Trophoblast cell (in vitro differentiated cells and primary cell): ENCODE measurements around the gene MTHFD1L.
A peak's percentile ranks its signal among the peaks of the same experiment; 100 is the strongest.
"Not testable (repeated sequence)": the region's sequence is repeated elsewhere in the genome, so short reads cannot be mapped to it uniquely, and the experiment has no call there.

ENCODE experiments used
- DNase-seq, 2 donors: peaks; one replicate each; pipeline ENCODE4 v3.0.0-alpha.2; 2016
- H2AFZ ChIP-seq: 2 replicates; pipeline ENCODE4 v1.6.1; 2013; ENCODE audit warnings: low read length, moderate library complexity, mild to moderate bottlenecking; ENCODE audit not compliant: insufficient read depth, poor library complexity
- H2AK5ac ChIP-seq: 2 replicates; pipeline ENCODE4 v1.6.1; 2013; ENCODE audit warnings: mild to moderate bottlenecking, low read length
- H2BK120ac ChIP-seq: 2 replicates; pipeline ENCODE4 v1.6.1; 2013; ENCODE audit warnings: low read length, mild to moderate bottlenecking, moderate library complexity; ENCODE audit not compliant: insufficient read depth, poor library complexity
- H2BK12ac ChIP-seq: 2 replicates; pipeline ENCODE4 v1.6.1; 2013; ENCODE audit warnings: mild to moderate bottlenecking, low read length, moderate library complexity
- H2BK5ac ChIP-seq: 2 replicates; pipeline ENCODE4 v1.6.1; 2013; ENCODE audit warnings: low read length, low read depth, moderate library complexity, mild to moderate bottlenecking; ENCODE audit not compliant: poor library complexity
- H3K14ac ChIP-seq: 2 replicates; pipeline ENCODE4 v1.6.1; 2013; ENCODE audit warnings: mild to moderate bottlenecking, low read length
- H3K18ac ChIP-seq: 2 replicates; pipeline ENCODE4 v1.6.1; 2013; ENCODE audit warnings: mild to moderate bottlenecking, low read length
- H3K23ac ChIP-seq: 2 replicates; pipeline ENCODE4 v1.6.1; 2013; ENCODE audit warnings: low read length
- H3K27ac ChIP-seq: 2 replicates; pipeline ENCODE4 v1.5.1; 2013; ENCODE audit warnings: low read depth, mild to moderate bottlenecking, inconsistent platforms, low read length, moderate library complexity
- H3K27me3 ChIP-seq: 2 replicates; pipeline ENCODE4 v1.6.1; 2013; ENCODE audit warnings: inconsistent platforms, mild to moderate bottlenecking, low read length, moderate library complexity; ENCODE audit not compliant: insufficient read depth
- H3K36me3 ChIP-seq, 2 experiments: 1 replicate in 1 of 2; 2 replicates in 1 of 2; pipeline ENCODE4 v1.6.1; 2013; ENCODE audit warnings: low read length in 2 of 2, mild to moderate bottlenecking in 2 of 2, moderate library complexity in 1 of 2; ENCODE audit not compliant: insufficient read depth in 2 of 2, control insufficient read depth in 1 of 2
- H3K4ac ChIP-seq: 2 replicates; pipeline ENCODE4 v1.6.1; 2013; ENCODE audit warnings: low read depth, mild to moderate bottlenecking, low read length, moderate library complexity
- H3K4me1 ChIP-seq, 2 experiments: 1 replicate in 1 of 2; 2 replicates in 1 of 2; pipeline ENCODE4 v1.6.1; 2013; ENCODE audit warnings: low read length in 2 of 2, mild to moderate bottlenecking in 2 of 2, moderate library complexity in 1 of 2; ENCODE audit not compliant: insufficient read depth in 2 of 2, control insufficient read depth in 1 of 2
- H3K4me2 ChIP-seq: 2 replicates; pipeline ENCODE4 v1.6.1; 2013; ENCODE audit warnings: inconsistent platforms, mild to moderate bottlenecking, low read length, moderate library complexity
- H3K4me3 ChIP-seq: 2 replicates; pipeline ENCODE4 v1.5.1; 2013; ENCODE audit warnings: mild to moderate bottlenecking, low read depth, low read length, inconsistent platforms
- H3K79me1 ChIP-seq: one replicate; pipeline ENCODE4 v1.6.1; 2013; ENCODE audit warnings: low read length
- H3K79me2 ChIP-seq: 2 replicates; pipeline ENCODE4 v1.6.1; 2013; ENCODE audit warnings: low read length, mild to moderate bottlenecking; ENCODE audit not compliant: control insufficient read depth, insufficient read depth, poor library complexity
- H3K9ac ChIP-seq: 2 replicates; pipeline ENCODE4 v1.6.1; 2013; ENCODE audit warnings: mild to moderate bottlenecking, low read length
- H3K9me3 ChIP-seq: 2 replicates; pipeline ENCODE4 v1.6.1; 2013; ENCODE audit warnings: low read depth, mild to moderate bottlenecking, control low read depth, inconsistent platforms, low read length; ENCODE audit not compliant: insufficient read depth
- H4K12ac ChIP-seq: 2 replicates; pipeline ENCODE4 v1.6.1; 2013; ENCODE audit warnings: low read depth, mild to moderate bottlenecking, low read length, moderate library complexity
- H4K8ac ChIP-seq: 2 replicates; pipeline ENCODE4 v1.6.1; 2013; ENCODE audit warnings: low read depth, mild to moderate bottlenecking, low read length, moderate library complexity
- H4K91ac ChIP-seq: one replicate; pipeline ENCODE4 v1.6.1; 2013; ENCODE audit warnings: low read depth, mild to moderate bottlenecking, low read length, moderate library complexity
- WGBS: extraction: QIAGEN DNeasy Blood & Tissue Kit; methylation state at CpG from one replicate; pipeline ENCODE4 v1.1.7; 2013; ENCODE audit warnings: missing lambda C conversion rate; ENCODE audit not compliant: insufficient read length, insufficient coverage; ENCODE audit errors: extremely low coverage; 5-methylcytosine and 5-hydroxymethylcytosine counted together

MTHFD1L gene

DNA sequence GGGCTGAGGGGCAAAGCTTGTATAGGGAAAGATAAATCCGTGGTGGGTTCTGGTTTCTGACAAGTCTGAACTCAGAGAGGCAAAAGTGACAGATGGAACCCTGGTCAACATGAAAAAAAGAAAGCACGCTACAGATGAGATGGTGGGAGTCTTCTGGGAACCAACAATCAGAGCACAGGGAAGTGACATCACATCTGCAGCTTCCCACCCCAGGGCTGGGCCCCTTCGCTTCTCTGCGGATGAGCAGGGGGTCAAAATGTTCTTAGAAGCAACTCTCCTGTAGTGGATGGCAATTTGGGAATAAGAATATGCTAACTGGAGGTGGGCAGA is 245.0 kb downstream of the MTHFD1L start:
- no peaks in the 10 kb centered on the region for H3K27me3 ChIP-seq

DNA sequence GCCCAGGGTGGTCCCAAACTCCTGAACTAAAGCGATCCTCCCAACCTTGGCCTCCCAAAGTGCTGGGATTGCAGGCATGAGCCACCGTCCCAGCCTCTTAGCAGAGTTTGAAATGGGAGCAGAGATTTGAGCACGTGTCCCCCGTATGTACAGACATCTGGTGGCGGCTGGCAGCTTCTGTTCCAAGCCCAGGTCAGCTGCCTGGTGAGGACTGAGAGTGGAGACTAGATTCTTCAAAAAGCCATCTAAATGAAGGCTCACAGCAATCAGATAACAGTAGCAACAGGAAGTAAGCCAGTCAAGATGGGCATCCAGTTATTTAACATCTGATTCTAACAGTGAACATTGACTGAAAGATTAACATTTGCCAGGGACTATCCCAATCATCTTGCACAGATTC is 246.2 kb downstream of the MTHFD1L start:
- DNase-seq = no peak
- H3K23ac ChIP-seq = no peak overlapping the region
- H3K9me3 ChIP-seq = no peaks in the 10 kb centered on the region
- H3K36me3 ChIP-seq = no peaks in the 10 kb centered on the region
- no peak overlapping the region for H3K4me2 ChIP-seq
- no peak overlapping the region for H2AFZ ChIP-seq
- no peaks in the 10 kb centered on the region for H3K79me2 ChIP-seq
- no peak overlapping the region for H2BK12ac ChIP-seq
- no peaks in the 10 kb centered on the region for H3K4me1 ChIP-seq
- H3K18ac ChIP-seq = no peak overlapping the region
- H3K27me3 ChIP-seq = no peaks in the 10 kb centered on the region
- no CpG with 5 or more reads among the region's 5 CpGs for WGBS
- H3K79me1 ChIP-seq = no peaks in the 10 kb centered on the region
- H4K8ac ChIP-seq = no peak overlapping the region
- H2AK5ac ChIP-seq = no peak overlapping the region
- H4K91ac ChIP-seq = no peak overlapping the region
- H3K14ac ChIP-seq = no peak overlapping the region
- H2BK5ac ChIP-seq = no peak overlapping the region
- H2BK120ac ChIP-seq = no peak overlapping the region
- no peak overlapping the region for H3K9ac ChIP-seq
- H3K4me3 ChIP-seq = no peak overlapping the region
- no peak overlapping the region for H3K27ac ChIP-seq
- no peak overlapping the region for H4K12ac ChIP-seq
- H3K4ac ChIP-seq = no peak overlapping the region

More for the DNA sequence above, 245.0 kb downstream of the MTHFD1L start:
- no peak overlapping the region for H2BK5ac ChIP-seq
- no CpG with 5 or more reads among the region's 4 CpGs for WGBS
- no peak overlapping the region for H2BK12ac ChIP-seq
- no peak overlapping the region for H3K27ac ChIP-seq
- H3K4me2 ChIP-seq = no peak overlapping the region
- no peak overlapping the region for H3K4ac ChIP-seq
- H3K79me2 ChIP-seq = no peaks in the 10 kb centered on the region
- no peaks in the 10 kb centered on the region for H3K79me1 ChIP-seq
- no peak overlapping the region for H4K12ac ChIP-seq
- H3K9me3 ChIP-seq = no peaks in the 10 kb centered on the region
- no peak overlapping the region for H4K91ac ChIP-seq
- no peaks in the 10 kb centered on the region for H3K36me3 ChIP-seq
- DNase-seq = no peak
- H3K4me1 ChIP-seq = no peaks in the 10 kb centered on the region
- no peak overlapping the region for H2AK5ac ChIP-seq
- no peak overlapping the region for H3K18ac ChIP-seq
- H3K9ac ChIP-seq = no peak overlapping the region
- H2BK120ac ChIP-seq = no peak overlapping the region
- H3K14ac ChIP-seq = no peak overlapping the region
- H3K23ac ChIP-seq = no peak overlapping the region
- H3K4me3 ChIP-seq = no peak overlapping the region
- H2AFZ ChIP-seq = no peak overlapping the region
- no peak overlapping the region for H4K8ac ChIP-seq

DNA sequence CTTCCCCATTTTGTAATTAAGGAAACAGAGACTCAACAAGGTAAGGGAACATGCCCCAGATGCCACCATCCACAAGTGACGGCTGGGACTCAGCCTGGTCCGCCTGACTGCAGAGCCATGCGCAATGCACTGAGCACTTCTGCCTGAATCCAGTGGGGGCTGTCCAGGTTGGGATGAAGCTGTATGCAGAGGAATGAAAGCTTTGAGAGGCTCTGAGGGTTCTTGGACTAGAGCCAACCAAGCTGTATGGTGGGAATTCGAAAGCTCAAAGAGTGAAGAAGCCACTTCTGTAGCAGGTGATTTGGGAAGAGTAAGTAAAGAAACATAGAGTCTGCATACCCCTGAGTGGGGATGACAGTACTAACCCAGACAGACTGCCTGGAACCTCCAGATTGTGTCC is 246.6 kb downstream of the MTHFD1L start:
- H2BK12ac ChIP-seq = no peak overlapping the region
- H3K27me3 ChIP-seq = no peaks in the 10 kb centered on the region
- H3K4me1 ChIP-seq = no peaks in the 10 kb centered on the region
- no peak overlapping the region for H3K23ac ChIP-seq
- no CpG with 5 or more reads among the region's 4 CpGs for WGBS
- H4K12ac ChIP-seq = no peak overlapping the region
- no peak overlapping the region for H3K4me3 ChIP-seq
- H3K9me3 ChIP-seq = no peaks in the 10 kb centered on the region
- no peaks in the 10 kb centered on the region for H3K79me1 ChIP-seq
- no peak overlapping the region for H2AFZ ChIP-seq
- H3K36me3 ChIP-seq = no peaks in the 10 kb centered on the region
- H3K18ac ChIP-seq = no peak overlapping the region
- no peak overlapping the region for H3K9ac ChIP-seq
- no peak overlapping the region for H3K4ac ChIP-seq
- H2BK5ac ChIP-seq = no peak overlapping the region
- no peaks in the 10 kb centered on the region for H3K79me2 ChIP-seq
- no peak overlapping the region for H3K4me2 ChIP-seq
- no peak overlapping the region for H4K91ac ChIP-seq
- no peak overlapping the region for H4K8ac ChIP-seq
- no peak overlapping the region for H3K27ac ChIP-seq
- no peak overlapping the region for H2BK120ac ChIP-seq
- DNase-seq = no peak
- no peak overlapping the region for H3K14ac ChIP-seq
- no peak overlapping the region for H2AK5ac ChIP-seq

DNA sequence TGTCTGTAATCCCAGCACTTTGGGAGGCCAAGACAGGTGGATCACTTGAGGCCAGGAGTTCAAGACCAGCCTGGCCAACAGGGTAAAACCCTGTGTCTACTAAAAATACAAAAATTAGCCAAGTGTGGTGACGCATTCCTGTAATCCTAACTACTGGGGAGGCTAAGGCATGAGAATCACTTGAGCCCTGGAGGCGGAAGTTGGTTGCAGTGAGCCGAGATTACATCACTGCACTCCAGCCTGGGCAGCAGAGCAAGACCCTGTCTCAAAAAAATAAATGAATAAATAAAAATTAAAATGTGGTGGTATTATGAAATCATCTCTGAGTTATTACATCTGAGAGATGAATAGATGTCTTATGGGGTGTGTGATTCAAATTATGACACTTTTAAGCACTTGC is 247.4 kb downstream of the MTHFD1L start:
- not testable (repeated sequence) for H2AK5ac ChIP-seq, H2BK120ac ChIP-seq, H2BK5ac ChIP-seq, H3K36me3 ChIP-seq, H4K8ac ChIP-seq, H4K91ac ChIP-seq, H3K18ac ChIP-seq, H3K27ac ChIP-seq, H3K79me1 ChIP-seq, H3K23ac ChIP-seq, H3K4me3 ChIP-seq, H3K9me3 ChIP-seq, H2AFZ ChIP-seq, H3K79me2 ChIP-seq, H3K9ac ChIP-seq, H3K4ac ChIP-seq, H3K4me1 ChIP-seq, H2BK12ac ChIP-seq, H3K14ac ChIP-seq, H4K12ac ChIP-seq, H3K27me3 ChIP-seq, H3K4me2 ChIP-seq
- peak; percentile 33 to 67 for DNase-seq
- no CpG with 5 or more reads among the region's 3 CpGs for WGBS

DNA sequence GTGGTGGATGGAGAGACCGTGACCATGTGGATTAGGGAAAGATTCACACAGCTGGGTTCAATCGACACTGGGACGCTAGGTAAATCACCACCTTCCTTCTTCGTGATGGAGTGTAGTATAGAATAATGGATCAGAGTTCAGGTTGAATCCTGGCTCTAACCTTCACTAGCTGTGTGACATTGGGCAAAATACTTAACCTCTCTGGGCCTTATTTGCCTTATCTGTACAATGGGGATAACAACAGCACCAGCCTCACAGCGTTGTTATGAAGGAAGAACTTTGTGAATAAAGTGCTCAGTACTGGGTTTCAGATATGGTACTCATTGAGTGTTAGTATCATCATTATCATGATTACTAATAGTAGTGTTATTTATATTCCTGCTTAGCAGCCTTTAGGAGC is 248.1 kb downstream of the MTHFD1L start:
- no peaks in the 10 kb centered on the region for H3K27me3 ChIP-seq
- no peak overlapping the region for H4K12ac ChIP-seq
- H3K79me1 ChIP-seq = no peaks in the 10 kb centered on the region
- no peaks in the 10 kb centered on the region for H3K9me3 ChIP-seq
- no peak for DNase-seq
- no peak overlapping the region for H3K18ac ChIP-seq
- no peak overlapping the region for H2BK5ac ChIP-seq
- no peak overlapping the region for H2AK5ac ChIP-seq
- H2BK120ac ChIP-seq = no peak overlapping the region
- H3K4me2 ChIP-seq = no peak overlapping the region
- no peak overlapping the region for H4K8ac ChIP-seq
- no peak overlapping the region for H4K91ac ChIP-seq
- H3K9ac ChIP-seq = no peak overlapping the region
- no peaks in the 10 kb centered on the region for H3K4me1 ChIP-seq
- no peak overlapping the region for H3K23ac ChIP-seq
- no peaks in the 10 kb centered on the region for H3K79me2 ChIP-seq
- no peak overlapping the region for H3K27ac ChIP-seq
- no peak overlapping the region for H3K14ac ChIP-seq
- H3K4ac ChIP-seq = no peak overlapping the region
- no peak overlapping the region for H3K4me3 ChIP-seq
- H2BK12ac ChIP-seq = no peak overlapping the region
- H2AFZ ChIP-seq = no peak overlapping the region
- no CpG with 5 or more reads among the region's 5 CpGs for WGBS
- H3K36me3 ChIP-seq = no peaks in the 10 kb centered on the region
